H9 (cell line): ENCODE results near the gene P4HTM. TPM values are rescaled to one million over a fixed set of nuclear protein-coding genes. Genes with fewer than 3 reads are reported as not detected.

Experiments used
- DNase-seq: peaks from one replicate; pipeline ENCODE4 v3.0.0-alpha.2; 2017
- H2AFZ ChIP-seq: one replicate; pipeline ENCODE4 v1.6.1; 2013; ENCODE audit warnings: mild to moderate bottlenecking, low read length, control low read depth, moderate library complexity
- H2AK5ac ChIP-seq: 2 replicates; pipeline ENCODE4 v1.6.1; 2013; ENCODE audit warnings: low read length, control low read depth, mixed read lengths; ENCODE audit not compliant: insufficient read length
- H2BK120ac ChIP-seq: one replicate; pipeline ENCODE4 v1.6.1; 2013; ENCODE audit warnings: low read depth, mild to moderate bottlenecking, low read length, control low read depth, inconsistent platforms; ENCODE audit not compliant: poor library complexity, severe bottlenecking
- H2BK12ac ChIP-seq: 2 replicates; pipeline ENCODE4 v1.6.1; 2013; ENCODE audit warnings: low read length, control low read depth, mixed read lengths, low read depth; ENCODE audit not compliant: insufficient read length
- H2BK15ac ChIP-seq: 2 replicates; pipeline ENCODE4 v1.6.1; 2013; ENCODE audit warnings: low read depth, low read length, control low read depth
- H2BK20ac ChIP-seq: one replicate; pipeline ENCODE4 v1.6.1; 2013; ENCODE audit warnings: low read depth, mild to moderate bottlenecking, low read length, control low read depth, inconsistent platforms; ENCODE audit not compliant: poor library complexity, severe bottlenecking
- H2BK5ac ChIP-seq: 2 replicates; pipeline ENCODE4 v1.6.1; 2013; ENCODE audit warnings: low read length, control low read depth, mixed read lengths; ENCODE audit not compliant: insufficient read length
- H3K14ac ChIP-seq: 2 replicates; pipeline ENCODE4 v1.6.1; 2013; ENCODE audit warnings: low read length, control low read depth; ENCODE audit not compliant: insufficient read depth
- H3K18ac ChIP-seq: 2 replicates; pipeline ENCODE4 v1.6.1; 2013; ENCODE audit warnings: low read depth, mild to moderate bottlenecking, mixed read lengths, low read length, control low read depth; ENCODE audit not compliant: insufficient read length
- H3K23ac ChIP-seq: 2 replicates; pipeline ENCODE4 v1.6.1; 2013; ENCODE audit warnings: low read length, control low read depth, mixed read lengths, low read depth; ENCODE audit not compliant: insufficient read length
- H3K23me2 ChIP-seq: 2 replicates; pipeline ENCODE4 v1.6.1; 2013; ENCODE audit warnings: low read depth, mild to moderate bottlenecking, mixed read lengths, low read length, control low read depth; ENCODE audit not compliant: insufficient read length, poor library complexity, severe bottlenecking
- H3K27ac ChIP-seq: 2 replicates; pipeline ENCODE4 v1.5.1; 2013; ENCODE audit warnings: low read length, control low read depth, mixed read lengths, low read depth; ENCODE audit not compliant: insufficient read length
- H3K27me3 ChIP-seq: 2 replicates; pipeline ENCODE4 v1.6.1; 2013; ENCODE audit warnings: low read length, control low read depth, inconsistent platforms; ENCODE audit not compliant: insufficient read depth
- H3K4ac ChIP-seq: 2 replicates; pipeline ENCODE4 v1.6.1; 2013; ENCODE audit warnings: low read depth, mild to moderate bottlenecking, control low read depth, inconsistent platforms, low read length, moderate library complexity
- H3K4me1 ChIP-seq: 2 replicates; pipeline ENCODE4 v1.6.1; 2013; ENCODE audit warnings: low read length, control low read depth, inconsistent platforms; ENCODE audit not compliant: insufficient read depth
- H3K4me2 ChIP-seq: 2 replicates; pipeline ENCODE4 v1.6.1; 2013; ENCODE audit warnings: low read length, control low read depth, mixed read lengths; ENCODE audit not compliant: insufficient read length, insufficient read depth
- H3K56ac ChIP-seq: 2 replicates; pipeline ENCODE4 v1.6.1; 2013; ENCODE audit warnings: low read depth, mild to moderate bottlenecking, mixed read lengths, low read length, control low read depth; ENCODE audit not compliant: insufficient read length
- H3K79me1 ChIP-seq: 2 replicates; pipeline ENCODE4 v1.6.1; 2013; ENCODE audit warnings: low read depth, mild to moderate bottlenecking, moderate library complexity, low read length, control low read depth, inconsistent platforms; ENCODE audit not compliant: insufficient read depth, poor library complexity, severe bottlenecking
- H3K79me2 ChIP-seq: 2 replicates; pipeline ENCODE4 v1.6.1; 2013; ENCODE audit warnings: low read length, control low read depth, inconsistent platforms; ENCODE audit not compliant: insufficient read depth
- H3K9ac ChIP-seq: 2 replicates; pipeline ENCODE4 v1.6.1; 2013; ENCODE audit warnings: low read length, control low read depth, mixed read lengths; ENCODE audit not compliant: insufficient read length; ENCODE audit errors: extremely low read depth
- H3K9me3 ChIP-seq: one replicate; pipeline ENCODE4 v1.6.1; 2013; ENCODE audit warnings: low read depth, low read length, inconsistent platforms; ENCODE audit not compliant: control insufficient read depth
- H3T11ph ChIP-seq: one replicate; pipeline ENCODE4 v1.6.1; 2013; ENCODE audit warnings: mild to moderate bottlenecking, low read length, control low read depth, inconsistent platforms
- H4K20me1 ChIP-seq: one replicate; pipeline ENCODE4 v1.6.1; 2013; ENCODE audit not compliant: control insufficient read depth, insufficient read length, insufficient read depth
- H4K5ac ChIP-seq: 2 replicates; pipeline ENCODE4 v1.6.1; 2013; ENCODE audit warnings: low read depth, mild to moderate bottlenecking, mixed read lengths, low read length, control low read depth; ENCODE audit not compliant: insufficient read length
- H4K8ac ChIP-seq: replicated peaks from 2 replicates; pipeline ENCODE4 v1.6.1; 2013; ENCODE audit warnings: low read length, control low read depth, mixed read lengths, low read depth; ENCODE audit not compliant: insufficient read length
- H4K91ac ChIP-seq: 2 replicates; pipeline ENCODE4 v1.6.1; 2013; ENCODE audit warnings: low read depth, mild to moderate bottlenecking, moderate library complexity, mixed read lengths, low read length, control low read depth; ENCODE audit not compliant: insufficient read length
- H3K27ac Mint-ChIP-seq, 3 experiments: 2 replicates in 2 of 3; 3 replicates in 1 of 3; pipeline ENCODE4 v1.8.0; 2020 to 2021; ENCODE audit warnings: mixed read lengths in 3 of 3, mild to moderate bottlenecking in 1 of 3, moderate library complexity in 1 of 3
- H3K27me3 Mint-ChIP-seq: 2 replicates; pipeline ENCODE4 v1.8.0; 2021; ENCODE audit warnings: low read depth, mild to moderate bottlenecking, moderate library complexity, mixed read lengths
- H3K36me3 Mint-ChIP-seq, 3 experiments: 2 replicates in 2 of 3; 3 replicates in 1 of 3; pipeline ENCODE4 v1.8.0; 2020 to 2021; ENCODE audit warnings: low read depth in 3 of 3, mixed read lengths in 3 of 3; ENCODE audit not compliant: insufficient read depth in 1 of 3
- H3K4me1 Mint-ChIP-seq, 2 experiments: 2 replicates each; pipeline ENCODE4 v1.8.0; 2020; ENCODE audit warnings: mixed read lengths in 2 of 2
- H3K4me3 Mint-ChIP-seq, 2 experiments: 2 replicates in 1 of 2; 3 replicates in 1 of 2; pipeline ENCODE4 v1.8.0; 2020 to 2021; ENCODE audit warnings: mild to moderate bottlenecking in 2 of 2, mixed read lengths in 2 of 2, moderate library complexity in 1 of 2
- H3K9me3 Mint-ChIP-seq, 2 experiments: 2 replicates in 1 of 2; 3 replicates in 1 of 2; pipeline ENCODE4 v1.8.0; 2020; ENCODE audit warnings: mild to moderate bottlenecking in 2 of 2, mixed read lengths in 2 of 2, moderate library complexity in 1 of 2
- CTCF ChIP-seq: fragments of 200-600 bp; sonication (generic); conservative IDR thresholded peaks from 3 replicates; pipeline ENCODE4 v1.8.0; 2021; ENCODE audit warnings: antibody characterized with exemption, mild to moderate bottlenecking
- WGBS: extraction: QIAGEN DNeasy Blood & Tissue Kit; methylation state at CpG from one replicate; pipeline ENCODE4 v1.1.7; 2013; ENCODE audit warnings: missing lambda C conversion rate, low lambda C conversion rate, mixed read lengths; ENCODE audit not compliant: insufficient read length; ENCODE audit errors: extremely low coverage; 5-methylcytosine and 5-hydroxymethylcytosine counted together
- total RNA-seq: library from RNA; stranded (reverse); gene quantifications from 2 replicates; pipeline ENCODE4 v1.2.1, GENCODE V29; 2021

The P4HTM gene
- total RNA-seq, 1 experiment from 2014 or later, result 36.0 TPM

DNA sequence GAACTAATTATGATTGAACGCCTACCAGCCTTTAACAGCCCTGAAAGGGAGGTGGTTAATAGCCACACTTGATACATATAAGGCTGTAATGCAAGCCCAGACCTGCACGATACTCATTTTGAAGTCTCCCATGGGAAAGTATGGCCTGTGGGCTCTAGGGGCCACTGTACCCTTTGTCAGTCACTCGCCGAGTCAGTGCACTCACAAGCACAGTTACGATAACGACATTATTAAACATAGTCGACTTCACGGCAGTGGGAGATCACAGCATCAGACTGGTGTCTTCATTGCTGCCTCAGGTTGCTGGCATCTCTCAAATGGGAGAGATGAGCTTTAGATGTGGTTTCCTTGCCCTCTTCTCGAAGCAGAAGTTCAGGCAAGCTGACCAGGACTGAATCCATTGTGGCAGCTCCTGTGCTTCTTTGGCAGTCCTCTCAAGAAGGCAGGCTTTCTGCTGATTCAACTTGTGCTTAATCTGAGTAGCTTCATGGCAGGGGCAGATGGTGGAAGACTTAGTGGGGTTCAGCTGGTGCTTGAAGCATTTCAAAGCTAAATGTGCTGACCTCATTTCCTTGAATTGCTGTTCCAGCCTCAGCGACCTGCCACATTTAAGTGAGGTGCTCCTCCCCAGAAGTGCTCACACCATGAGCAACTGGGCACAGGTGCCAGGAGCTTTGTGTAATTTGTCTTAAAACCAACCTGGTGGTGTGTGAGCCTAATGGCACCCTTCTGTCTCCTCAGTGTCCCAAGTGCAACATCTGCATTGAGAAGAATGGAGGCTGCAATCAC lies 15.8 kb upstream of the P4HTM start:
- no peaks in the 10 kb centered on the region; the same call in 1 of the 2 replicates for H3K27me3 ChIP-seq
- no peak overlapping the region for H3K18ac ChIP-seq
- no peak overlapping the region for H4K91ac ChIP-seq
- H2BK120ac ChIP-seq, result no peak overlapping the region
- H3T11ph ChIP-seq, result no peak overlapping the region
- no peaks in the 10 kb centered on the region for H3K23me2 ChIP-seq
- no peak for TF ChIP-seq CTCF
- H4K8ac ChIP-seq, result no peak overlapping the region
- Mint-ChIP-seq H3K27me3 (no peaks in the 10 kb centered on the region), H3K36me3 (peaks cover 41 to 86% (median 75%) of the 10 kb centered on the region in 3 experiments; a peak in 6 of 7 replicates), H3K27ac (no peak overlapping the region), H3K4me1 (no peaks in the 10 kb centered on the region), H3K9me3 (no peaks in the 10 kb centered on the region), H3K4me3 (no peak overlapping the region)
- no peak overlapping the region for H3K4ac ChIP-seq
- H2AK5ac ChIP-seq, result no peak overlapping the region
- no peak overlapping the region for H3K23ac ChIP-seq
- H3K14ac ChIP-seq, result no peak overlapping the region
- no peak overlapping the region for H3K27ac ChIP-seq
- H3K9ac ChIP-seq, result no peak overlapping the region
- no peak overlapping the region for H2BK5ac ChIP-seq
- no peaks in the 10 kb centered on the region for H3K79me1 ChIP-seq
- H4K5ac ChIP-seq, result no peak overlapping the region
- H2AFZ ChIP-seq, result no peak overlapping the region
- H4K20me1 ChIP-seq, result no peaks in the 10 kb centered on the region
- no peaks in the 10 kb centered on the region for H3K4me1 ChIP-seq
- H2BK12ac ChIP-seq, result no peak overlapping the region
- no peak overlapping the region for H3K4me2 ChIP-seq
- H3K56ac ChIP-seq, result no peak overlapping the region
- H2BK15ac ChIP-seq, result no peak overlapping the region
- DNase-seq, result no peak
- no peaks in the 10 kb centered on the region for H3K9me3 ChIP-seq
- H3K79me2 ChIP-seq, result no peaks in the 10 kb centered on the region
- H2BK20ac ChIP-seq, result no peak overlapping the region
- no CpG with 5 or more reads among the region's 10 CpGs for WGBS
